Astrocyte of the cerebellum (primary cell): ENCODE data around the gene RNF207.

Experiments
- DNase-seq: peaks from one replicate; pipeline ENCODE4 v3.0.0-alpha.2; 2011; ENCODE audit warnings: low read depth
- H3K4me3 ChIP-seq: 2 replicates; pipeline ENCODE4 v1.5.1; 2011; ENCODE audit warnings: mild to moderate bottlenecking, low read depth, low read length, moderate library complexity
- CTCF ChIP-seq: IDR thresholded peaks from 2 replicates; pipeline ENCODE4 v1.5.1; 2012; ENCODE audit warnings: low read length, low read depth, moderate library complexity, mild to moderate bottlenecking; ENCODE audit errors: missing control alignments
- in situ Hi-C: cut with HindIII; loops from 2 replicates; pipeline ENCODE4 v1.10.0; 2017; ENCODE audit warnings: low sequenced_read_pairs

Gene RNF207

DNA sequence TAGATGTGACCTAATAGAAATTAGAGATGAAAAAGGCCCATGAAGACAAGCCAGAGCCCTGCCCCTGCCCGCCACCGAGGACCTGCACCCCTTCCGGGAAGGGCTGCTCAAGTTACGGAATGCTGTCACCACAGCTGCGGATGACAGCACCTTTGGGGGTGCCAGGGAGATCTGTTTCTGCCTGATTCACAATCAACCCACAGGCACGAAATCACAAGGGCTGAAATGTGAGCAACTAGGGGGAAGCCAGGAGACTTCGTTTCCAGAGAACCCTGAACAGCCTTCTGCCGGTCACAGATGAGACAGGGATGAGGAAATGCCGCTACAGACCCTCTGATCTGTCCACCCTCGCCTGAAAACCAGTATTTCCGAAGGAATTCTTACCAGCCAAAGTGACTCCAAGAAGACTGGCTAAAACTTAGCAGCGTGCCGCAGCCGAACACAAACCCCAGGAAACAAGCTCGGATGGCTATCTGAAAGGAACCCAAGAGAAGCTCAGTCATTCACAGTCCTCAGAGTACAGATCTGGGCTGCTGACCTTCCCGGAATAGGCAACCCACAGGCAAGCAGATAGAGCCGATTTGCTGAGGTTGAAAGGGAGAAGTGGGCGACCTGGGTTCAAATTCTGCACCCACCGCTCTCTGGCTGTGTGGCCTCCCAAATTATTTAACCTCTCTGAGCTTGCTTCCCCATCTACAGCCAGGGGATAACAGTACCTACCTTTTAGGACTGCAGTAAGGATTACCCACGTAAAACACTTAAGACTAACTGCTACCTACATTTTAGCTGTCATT, 28.8 kb downstream of the RNF207 start:
- peak overlapping the region; percentile 72 for H3K4me3 ChIP-seq
- in situ Hi-C loops, result no loop called here
- no peak for TF ChIP-seq CTCF
- DNase-seq, result no peak

DNA sequence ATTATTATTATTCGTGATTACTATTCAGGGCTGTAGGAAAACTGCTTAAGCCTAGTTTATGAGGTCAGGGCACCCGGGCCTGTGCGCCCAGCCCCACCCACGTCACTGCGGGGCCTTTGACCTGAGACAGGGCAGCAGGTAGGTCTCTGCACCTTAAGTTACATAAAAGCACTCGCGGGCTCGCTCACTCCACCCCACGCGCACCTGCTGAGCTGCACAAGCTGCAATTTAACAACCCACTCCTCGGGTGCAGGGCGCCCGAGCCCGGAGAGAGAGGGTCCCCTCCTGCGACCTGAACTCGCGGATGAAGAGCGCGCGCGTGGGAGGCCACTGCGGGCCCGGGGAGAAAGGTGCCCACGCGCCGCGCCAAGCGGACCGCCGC, 29.4 kb downstream of the RNF207 start:
- in situ Hi-C loops, result no loop called here
- peak overlapping the region; percentile 72 for H3K4me3 ChIP-seq
- TF ChIP-seq CTCF, result no peak
- no peak for DNase-seq

DNA sequence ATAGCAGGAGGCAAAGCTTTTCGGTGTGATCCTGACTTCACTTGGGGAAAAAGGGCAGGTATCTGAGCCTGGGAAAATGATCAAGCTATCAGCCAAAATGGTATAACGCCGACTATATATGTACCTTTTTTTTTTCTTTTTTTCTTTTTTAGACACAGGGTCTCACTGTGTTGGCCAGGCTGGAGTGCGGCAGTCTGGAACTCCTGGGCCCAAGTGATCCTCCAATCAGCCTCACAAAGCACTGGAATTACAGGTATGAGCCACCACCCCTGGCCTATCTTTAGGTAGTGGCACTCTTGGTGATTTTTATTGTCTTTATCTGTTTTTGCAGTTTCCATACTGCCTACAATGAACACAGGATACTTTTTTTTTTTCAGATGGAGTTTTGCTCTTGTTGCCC, 31.2 kb downstream of the RNF207 start:
- no peak for TF ChIP-seq CTCF
- in situ Hi-C loops, result no loop called here

GRCh38 chr1:6239213-6239752, 33.4 kb downstream of the RNF207 start:
- no peak for DNase-seq
- TF ChIP-seq CTCF, result no peak
- H3K4me3 ChIP-seq, result no peak overlapping the region
- in situ Hi-C loops, result no loop called here

More for the DNA sequence above, 31.2 kb downstream of the RNF207 start:
- DNase-seq, result no peak
- H3K4me3 ChIP-seq, result no peak overlapping the region

DNA sequence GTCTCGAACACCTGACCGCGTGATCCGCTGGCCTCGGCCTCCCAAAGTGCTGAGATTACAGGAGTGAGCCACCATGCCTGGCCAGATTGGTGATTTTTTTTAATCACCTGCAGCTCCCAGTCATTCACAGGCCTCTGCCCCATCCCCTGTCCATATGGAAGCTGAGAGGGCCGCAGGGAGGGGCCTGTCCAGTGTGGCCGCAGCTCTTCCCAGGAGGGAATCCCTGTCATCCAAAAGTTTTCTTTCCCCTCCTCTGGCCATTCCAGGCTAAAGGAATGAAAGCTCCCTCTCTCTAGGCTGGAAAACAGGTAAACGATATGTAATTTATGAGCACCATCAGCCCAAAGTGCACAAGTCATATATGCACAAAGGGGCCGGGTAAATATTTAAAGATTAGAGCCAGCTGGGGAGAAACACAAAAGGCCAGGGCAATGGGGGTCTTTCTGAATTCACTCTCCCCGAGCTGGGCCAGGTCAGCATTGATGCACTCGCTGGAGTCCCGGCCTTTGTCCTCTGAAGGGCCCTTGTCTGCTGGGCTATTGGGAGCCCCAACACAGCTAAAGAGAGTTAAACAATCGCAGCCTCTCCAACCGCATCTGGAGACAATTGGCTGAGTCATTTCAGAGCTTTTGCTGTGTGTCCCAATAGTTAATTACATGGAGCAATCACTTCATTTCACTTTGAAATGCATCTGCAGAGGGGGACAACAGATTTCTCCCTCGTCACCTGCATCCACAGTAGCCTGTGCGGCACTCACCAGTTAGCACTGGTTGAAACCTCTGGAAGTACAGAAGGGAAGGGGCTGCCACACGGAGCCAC, 34.2 kb downstream of the RNF207 start:
- in situ Hi-C loops, result no loop called here
- no peak for TF ChIP-seq CTCF
- no peak overlapping the region for H3K4me3 ChIP-seq
- DNase-seq, result no peak

DNA sequence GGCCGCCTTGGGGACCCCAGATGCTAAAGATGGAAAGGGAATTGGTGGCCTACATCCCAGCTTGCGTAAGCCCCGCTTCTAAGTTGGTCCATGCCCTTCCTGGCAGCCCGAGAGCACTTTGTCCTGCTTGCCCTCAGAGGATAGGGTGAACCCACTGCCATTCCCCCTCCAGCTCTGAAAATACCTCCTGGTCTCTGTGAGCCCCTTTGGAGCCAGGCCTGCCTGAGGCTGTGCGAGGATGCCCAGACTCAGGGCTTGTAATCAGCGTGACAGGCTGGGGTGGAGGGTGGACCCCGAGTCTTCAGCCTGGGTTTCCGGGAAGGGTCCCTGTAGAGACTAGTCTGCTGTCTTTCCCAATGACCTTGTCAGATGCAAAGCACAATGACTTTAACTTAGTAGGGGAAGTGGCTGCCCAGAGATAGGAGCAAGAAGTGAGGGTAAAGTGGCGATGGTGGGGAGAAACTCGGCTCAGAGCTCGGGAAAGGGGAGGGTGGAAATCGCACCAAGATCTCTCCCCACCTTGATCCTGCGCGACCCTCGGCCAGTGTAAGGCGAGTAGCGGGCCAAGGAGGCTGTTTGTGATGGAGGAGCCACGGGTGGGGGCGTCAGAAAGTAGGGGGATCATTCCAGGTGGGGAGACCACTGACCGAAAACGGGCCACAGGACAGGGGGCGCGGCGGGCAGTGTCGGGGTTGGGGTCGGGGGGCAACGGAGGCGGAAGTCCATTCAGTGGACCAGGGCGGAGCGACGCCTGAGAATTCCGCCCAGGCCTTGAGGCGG, 35.4 kb downstream of the RNF207 start:
- DNase-seq, result no peak
- in situ Hi-C loops, result no loop called here
- H3K4me3 ChIP-seq, result peak overlapping the region; percentile 15
- TF ChIP-seq CTCF, result no peak
